IMR-90 (cell line): ENCODE results near the gene MAP3K8. TPM values are rescaled to one million over a fixed set of nuclear protein-coding genes. Genes with fewer than 3 reads are reported as not detected.

Experiments used
- ATAC-seq: fragments of 200-7000 bp; cut with Tn5 transposase; 2 replicates; pipeline ENCODE4 v1.9.1; 2020; ENCODE audit warnings: low read depth, mild to moderate bottlenecking, moderate library complexity
- BruUV-seq: library from RNA; stranded (reverse); fragments of 400-500 nt; replicated peaks from 2 replicates; lab custom pipeline; 2021; lab: Mats Ljungman, UMichigan
- CTCF ChIA-PET: fragments of 300-600 bp; formaldehyde crosslinking; extraction: SDS; loops from one replicate; lab custom pipeline; 2021; ENCODE audit warnings: antibody characterized with exemption; lab: Yijun Ruan, JAX
- POLR2A ChIA-PET: fragments of 300-600 bp; sonication (Branson Sonifier 250); formaldehyde crosslinking; loops from one replicate; lab custom pipeline; 2022; ENCODE audit warnings: antibody characterized with exemption; ENCODE audit not compliant: unreplicated experiment; lab: Charles Lee
- DNase-seq: peaks from one replicate; pipeline ENCODE4 v3.0.0; 2013
- H2AFZ ChIP-seq: replicated peaks from 2 replicates; pipeline ENCODE3; 2013; ENCODE audit warnings: low read length, mild to moderate bottlenecking; ENCODE audit not compliant: poor library complexity
- H2AK5ac ChIP-seq: 2 replicates; pipeline ENCODE4 v1.6.1; 2013; ENCODE audit warnings: low read depth, low read length, inconsistent platforms
- H2AK9ac ChIP-seq: replicated peaks from 2 replicates; pipeline ENCODE3; 2013; ENCODE audit warnings: mild to moderate bottlenecking, low read depth, low read length, moderate library complexity; ENCODE audit not compliant: poor library complexity
- H2BK120ac ChIP-seq: 2 replicates; pipeline ENCODE4 v1.6.1; 2013; ENCODE audit warnings: low read depth, low read length, inconsistent platforms
- H2BK15ac ChIP-seq: 3 replicates; pipeline ENCODE4 v1.6.1; 2013; ENCODE audit warnings: low read depth, low read length, inconsistent platforms
- H2BK20ac ChIP-seq: 2 replicates; pipeline ENCODE4 v1.6.1; 2013; ENCODE audit warnings: low read depth, mild to moderate bottlenecking, inconsistent platforms, low read length, moderate library complexity
- H2BK5ac ChIP-seq: 2 replicates; pipeline ENCODE4 v1.6.1; 2013; ENCODE audit warnings: mild to moderate bottlenecking, low read depth, low read length, inconsistent platforms; ENCODE audit not compliant: poor library complexity, severe bottlenecking
- H3K14ac ChIP-seq: replicated peaks from 2 replicates; pipeline ENCODE4 v1.6.1; 2013; ENCODE audit warnings: low read depth, low read length, inconsistent platforms
- H3K18ac ChIP-seq: 2 replicates; pipeline ENCODE4 v1.6.1; 2013; ENCODE audit warnings: low read depth, low read length, control low read depth
- H3K23ac ChIP-seq: 2 replicates; pipeline ENCODE4 v1.6.1; 2013; ENCODE audit warnings: low read depth, low read length, inconsistent platforms
- H3K27ac ChIP-seq: 2 replicates; pipeline ENCODE4 v1.5.1; 2013; ENCODE audit warnings: mild to moderate bottlenecking, control low read depth, low read length; ENCODE audit not compliant: insufficient read depth
- H3K27me3 ChIP-seq: 2 replicates; pipeline ENCODE4 v1.6.1; 2013; ENCODE audit warnings: low read length; ENCODE audit not compliant: control insufficient read depth, insufficient read depth
- H3K36me3 ChIP-seq: 2 replicates; pipeline ENCODE4 v1.6.1; 2013; ENCODE audit warnings: low read length, mixed read lengths; ENCODE audit not compliant: control insufficient read depth, insufficient read depth
- H3K4ac ChIP-seq: 2 replicates; pipeline ENCODE4 v1.6.1; 2013; ENCODE audit warnings: low read depth, low read length, inconsistent platforms
- H3K4me1 ChIP-seq: 2 replicates; pipeline ENCODE4 v1.6.1; 2013; ENCODE audit warnings: low read length, mixed read lengths; ENCODE audit not compliant: control insufficient read depth, insufficient read depth
- H3K4me2 ChIP-seq: 2 replicates; pipeline ENCODE4 v1.6.1; 2013; ENCODE audit warnings: low read depth, mild to moderate bottlenecking, control low read depth, low read length, moderate library complexity
- H3K4me3 ChIP-seq: 2 replicates; pipeline ENCODE4 v1.5.1; 2013; ENCODE audit warnings: low read depth, mild to moderate bottlenecking, control low read depth, low read length, moderate library complexity; ENCODE audit not compliant: insufficient read depth
- H3K56ac ChIP-seq: 2 replicates; pipeline ENCODE4 v1.6.1; 2013; ENCODE audit warnings: low read length, inconsistent platforms; ENCODE audit not compliant: insufficient read depth; ENCODE audit errors: extremely low read depth
- H3K79me1 ChIP-seq, 2 experiments: 2 replicates each; pipeline ENCODE4 v1.6.1; 2013; ENCODE audit warnings: low read length in 2 of 2, inconsistent platforms in 1 of 2, low read depth in 1 of 2
- H3K9ac ChIP-seq: 2 replicates; pipeline ENCODE4 v1.6.1; 2013; ENCODE audit warnings: low read depth, low read length, control low read depth
- H3K9me1 ChIP-seq: 2 replicates; pipeline ENCODE4 v1.6.1; 2013; ENCODE audit warnings: low read length, inconsistent platforms; ENCODE audit not compliant: insufficient read depth
- H3K9me3 ChIP-seq: 2 replicates; pipeline ENCODE4 v1.6.1; 2013; ENCODE audit warnings: low read length; ENCODE audit not compliant: control insufficient read depth, insufficient read depth
- H4K20me1 ChIP-seq: 2 replicates; pipeline ENCODE4 v1.6.1; 2013; ENCODE audit warnings: low read length, inconsistent platforms; ENCODE audit not compliant: insufficient read depth
- H4K5ac ChIP-seq: 2 replicates; pipeline ENCODE4 v1.6.1; 2013; ENCODE audit warnings: mild to moderate bottlenecking, low read depth, low read length, control low read depth
- H4K8ac ChIP-seq, 2 experiments: 2 replicates each; pipeline ENCODE4 v1.6.1; 2013; ENCODE audit warnings: low read depth in 2 of 2, low read length in 2 of 2, control low read depth in 1 of 2, inconsistent platforms in 1 of 2
- H4K91ac ChIP-seq: 2 replicates; pipeline ENCODE4 v1.6.1; 2013; ENCODE audit warnings: low read depth, low read length, inconsistent platforms; ENCODE audit not compliant: insufficient read depth
- CEBPB ChIP-seq: IDR thresholded peaks from 2 replicates; pipeline ENCODE4 v1.6.1; 2012; ENCODE audit warnings: low read depth, low read length, improper control_type of control experiment
- ELK1 ChIP-seq: fragments of 150-350 bp; IDR thresholded peaks from 2 replicates; pipeline ENCODE4 v1.6.1; 2016; ENCODE audit warnings: low read depth, mild to moderate bottlenecking, low read length, moderate library complexity, borderline replicate concordance
- FOS ChIP-seq: fragments of 150-350 bp; IDR thresholded peaks from 2 replicates; pipeline ENCODE4 v1.6.1; 2016; ENCODE audit warnings: low read depth, low read length
- MAFK ChIP-seq: IDR thresholded peaks from 2 replicates; pipeline ENCODE4 v1.6.1; 2012; ENCODE audit warnings: low read depth, low read length, improper control_type of control experiment
- NFE2L2 ChIP-seq: fragments of 150-350 bp; IDR thresholded peaks from 2 replicates; pipeline ENCODE4 v1.6.1; 2016; ENCODE audit warnings: low read depth, mild to moderate bottlenecking, low read length
- USF2 ChIP-seq: fragments of 150-350 bp; IDR thresholded peaks from 2 replicates; pipeline ENCODE4 v1.6.1; 2017; ENCODE audit warnings: mild to moderate bottlenecking, antibody characterized with exemption, low read length, low read depth
- WGBS, 2 experiments: methylation state at CpG; one replicate each; pipeline versions ENCODE4 v1.1.5 to v1.1.7; 2013; ENCODE audit warnings: missing lambda C conversion rate in 2 of 2; ENCODE audit not compliant: insufficient read length in 1 of 2; ENCODE audit errors: extremely low coverage in 2 of 2; 5-methylcytosine and 5-hydroxymethylcytosine counted together
- dilution Hi-C: fragments of 300-500 bp; cut with HindIII; formaldehyde crosslinking; loops from one replicate; pipeline ENCODE4 v1.14.3; 2018; ENCODE audit warnings: low sequenced_read_pairs; ENCODE audit not compliant: unreplicated experiment
- in situ Hi-C: fragments of 300-500 bp; cut with MboI; formaldehyde crosslinking; loops from 3 replicates; pipeline ENCODE4 v1.14.3; 2019; ENCODE audit warnings: low sequenced_read_pairs, inconsistent platforms, mixed read lengths
- intact Hi-C: fragments of 100-400 bp; cut with micrococcal nuclease; formaldehyde crosslinking; loops from 2 replicates; pipeline ENCODE4 v1.10.0; 2022
- polyA plus RNA-seq, 3 experiments: library from polyadenylated mRNA; depleted of rRNA; stranded (reverse); fragments of >200 nt; gene quantifications; 2 replicates each; pipeline ENCODE4 v1.2.3, GENCODE V29; 2012; ENCODE audit warnings: low replicate concordance in 1 of 3
- total RNA-seq: library from RNA; depleted of rRNA; stranded (reverse); fragments of >200 nt; gene quantifications from 2 replicates; pipeline ENCODE4 v1.2.3, GENCODE V29; 2012

The MAP3K8 gene
- total and polyA plus RNA-seq, 2 of the 4 experiments (the other 2 are of a cell fraction) = 1.8 to 2.6 TPM

DNA sequence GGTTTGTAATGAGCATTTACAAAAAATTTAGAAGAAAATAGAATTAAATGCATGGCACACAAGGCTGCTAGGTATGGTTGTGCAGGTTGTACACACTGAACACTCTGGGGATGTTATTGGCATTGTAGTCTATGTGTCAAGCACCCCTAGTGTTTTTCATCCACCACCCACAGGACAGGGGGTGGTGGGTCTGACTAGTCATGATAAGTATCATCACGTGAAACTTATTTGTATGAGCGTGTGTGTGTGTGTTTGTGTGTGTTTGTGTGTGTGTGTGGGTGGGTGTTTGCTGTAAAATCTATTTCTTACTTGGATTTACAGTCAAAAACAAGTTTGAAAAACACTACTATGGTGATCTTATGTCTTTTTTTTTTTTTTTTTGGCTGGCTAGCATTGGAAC, 66.5 kb downstream of the MAP3K8 start:
- H3K14ac ChIP-seq = no peak overlapping the region
- no peak overlapping the region for H2BK15ac ChIP-seq
- TF ChIP-seq ELK1 = no peak
- no peak for TF ChIP-seq MAFK
- TF ChIP-seq NFE2L2 = no peak
- no peak for TF ChIP-seq CEBPB
- no peak for TF ChIP-seq USF2
- TF ChIP-seq FOS = no peak
- H3K4me1 ChIP-seq = no peaks in the 10 kb centered on the region
- POLR2A ChIA-PET = no interaction called here
- no TSS peak for BruUV-seq
- H3K9ac ChIP-seq = no peak overlapping the region
- H3K27me3 ChIP-seq = peaks cover 16% of the 10 kb centered on the region
- H4K20me1 ChIP-seq = no peaks in the 10 kb centered on the region
- WGBS, 2 experiments = 100% methylated on average over 1 of the region's 2 CpGs; no CpG with 5 or more reads in 1 of the 2 experiments
- no peak overlapping the region for H2AK5ac ChIP-seq
- no peaks in the 10 kb centered on the region for H3K9me3 ChIP-seq
- H3K27ac ChIP-seq = no peak overlapping the region
- H3K23ac ChIP-seq = no peak overlapping the region
- no peak overlapping the region for H2AK9ac ChIP-seq
- no peak overlapping the region for H3K4ac ChIP-seq
- no peak for ATAC-seq
- H3K36me3 ChIP-seq = no peaks in the 10 kb centered on the region
- H4K91ac ChIP-seq = no peak overlapping the region
- no peak for DNase-seq
- CTCF ChIA-PET = no interaction called here
- H3K4me3 ChIP-seq = no peak overlapping the region
- no peaks in the 10 kb centered on the region for H3K79me1 ChIP-seq
- no peak overlapping the region for H3K4me2 ChIP-seq
- no peak overlapping the region for H2AFZ ChIP-seq
- H3K9me1 ChIP-seq = no peaks in the 10 kb centered on the region
- dilution Hi-C loops (no loop called here), in situ Hi-C loops (no loop called here), intact Hi-C loops (no loop called here)
- H2BK20ac ChIP-seq = no peak overlapping the region
- no peak overlapping the region for H4K5ac ChIP-seq
- no peak overlapping the region for H2BK120ac ChIP-seq
- no peak overlapping the region for H3K56ac ChIP-seq
- no peak overlapping the region for H4K8ac ChIP-seq
- H2BK5ac ChIP-seq = no peak overlapping the region
- H3K18ac ChIP-seq = no peak overlapping the region
